GM13976 (cell line): ENCODE data around the gene NTMT1.

ENCODE experiments used
- DNase-seq: peaks from one replicate; pipeline ENCODE4 v3.0.0; 2012; ENCODE audit warnings: low spot score
- CTCF ChIP-seq: IDR thresholded peaks from 2 replicates; pipeline ENCODE4 v1.5.1; 2012; ENCODE audit warnings: borderline replicate concordance, mild to moderate bottlenecking; ENCODE audit not compliant: insufficient read depth; ENCODE audit errors: extremely low read depth, missing control alignments, control extremely low read depth
- in situ Hi-C: fragments of 300-500 bp; cut with MboI; formaldehyde crosslinking; loops from one replicate; pipeline ENCODE4 v1.12.0; 2022; ENCODE audit warnings: low sequenced_read_pairs, mixed read lengths, inconsistent platforms; ENCODE audit not compliant: unreplicated experiment

Gene NTMT1

GRCh38 chr9:129615407-129616285, 10.3 kb upstream of the NTMT1 start:
- no peak for DNase-seq
- no peak for TF ChIP-seq CTCF
- in situ Hi-C loops = loop anchor here (10.0 kb wide), 1 partner anchor 481 kb away; no protein-coding TSS in a partner anchor

- peak; percentile 45 for DNase-seq
- in situ Hi-C loops = loop anchor here (10.0 kb wide), 1 partner anchor 482 kb away; no protein-coding TSS in a partner anchor
- TF ChIP-seq CTCF = peak; percentile 19
These were observed 8.8 kb upstream of the NTMT1 start for GRCh38 chr9:129617167-129617566.

- in situ Hi-C loops = loop anchor here (10.0 kb wide), 1 partner anchor 485 kb away; no protein-coding TSS in a partner anchor
- DNase-seq = peak; percentile 49
- no peak for TF ChIP-seq CTCF
These were observed 5.9 kb upstream of the NTMT1 start for GRCh38 chr9:129619787-129620668.

GRCh38 chr9:129620669-129621295, 5.2 kb upstream of the NTMT1 start, which contains the start of gene C9orf50:
C9orf50 (minus strand) TSS chr9:129621101; CDS start chr9:129620574, 527 bp downstream.
- DNase-seq = no peak
- in situ Hi-C loops = no loop called here
- no peak for TF ChIP-seq CTCF

GRCh38 chr9:129623331-129623730, 2.6 kb upstream of the NTMT1 start:
- in situ Hi-C loops = no loop called here
- no peak for DNase-seq
- TF ChIP-seq CTCF = no peak
